Heart left ventricle (tissue), 13 donors: ENCODE data around the gene STAC.

Experiments
- POLR2A ChIP-seq, 2 donors: fragments of 450-650 bp; IDR thresholded peaks; one replicate each; pipeline ENCODE4 v1.6.1; 2017; ENCODE audit warnings: antibody characterized with exemption in 2 of 2, mild to moderate bottlenecking in 2 of 2, moderate library complexity in 2 of 2
- TF ChIP-seq, protein P1 (sequence below), 12 donors: fragments of 200-600 bp; sonication (generic) in 4 of 12; IDR thresholded peaks; one replicate each; pipeline versions ENCODE4 v1.5.0 to v1.8.0; 2018 to 2022; ENCODE audit warnings: antibody characterized with exemption in 12 of 12, mild to moderate bottlenecking in 5 of 12
- donor health status: ischemic (EF 13 %, LVEDD 7.1; RV severe dilation, severe dysfunction).
- donor health status: DM: no; HTN: yes; CAD: no.
- donor health status: DM: no; HTN: no; CAD: no.
- donor health status: ischemic (EF 25% LVEDD 6.9; RV normal size, moderate dysfunction).
- donor health status: ischemic (EF 25% LVEDD 5.7; RV mildly dilated, moderate dysfunction).
- donor health status: ischemic (EF 35%, LVEDD 5.7; RV mildly dilated, moderate dysfunction).
- donor health status: nonischemic (EF 11% LVEDD 7.7; RV severe dilation, severe dysfunction).
- donor health status: DM: yes; HTN: yes; CAD: no.
- donor health status: PGD.
- donor health status: ischemic (EF 29% LVEDD 5.4; RV normal size, mild dysfunction).
- donor health status: nonischemic (EF 23%, LVEDD 6.1; RV moderate dilation, normal function).

DNA sequence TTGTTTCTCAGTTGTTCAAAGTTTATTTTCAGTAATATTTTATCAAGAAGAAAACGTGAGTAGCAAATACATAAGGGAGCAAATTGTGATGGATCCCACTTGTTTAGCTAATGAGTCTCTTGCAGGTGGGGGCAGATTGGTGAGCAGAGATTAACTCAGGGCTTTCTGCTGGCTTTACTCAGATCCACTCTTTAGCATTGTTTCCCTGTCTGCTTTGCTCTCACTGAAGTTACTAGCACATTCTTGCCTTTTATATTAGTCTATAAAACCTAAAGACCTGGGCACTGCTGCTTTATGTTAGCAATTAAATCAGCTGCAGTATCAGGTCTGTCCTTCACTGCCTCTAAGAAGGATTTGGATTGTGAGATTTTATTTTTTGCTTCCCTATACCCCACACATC is 71.5 kb downstream of the STAC start:
- TF ChIP-seq, protein P1, sequence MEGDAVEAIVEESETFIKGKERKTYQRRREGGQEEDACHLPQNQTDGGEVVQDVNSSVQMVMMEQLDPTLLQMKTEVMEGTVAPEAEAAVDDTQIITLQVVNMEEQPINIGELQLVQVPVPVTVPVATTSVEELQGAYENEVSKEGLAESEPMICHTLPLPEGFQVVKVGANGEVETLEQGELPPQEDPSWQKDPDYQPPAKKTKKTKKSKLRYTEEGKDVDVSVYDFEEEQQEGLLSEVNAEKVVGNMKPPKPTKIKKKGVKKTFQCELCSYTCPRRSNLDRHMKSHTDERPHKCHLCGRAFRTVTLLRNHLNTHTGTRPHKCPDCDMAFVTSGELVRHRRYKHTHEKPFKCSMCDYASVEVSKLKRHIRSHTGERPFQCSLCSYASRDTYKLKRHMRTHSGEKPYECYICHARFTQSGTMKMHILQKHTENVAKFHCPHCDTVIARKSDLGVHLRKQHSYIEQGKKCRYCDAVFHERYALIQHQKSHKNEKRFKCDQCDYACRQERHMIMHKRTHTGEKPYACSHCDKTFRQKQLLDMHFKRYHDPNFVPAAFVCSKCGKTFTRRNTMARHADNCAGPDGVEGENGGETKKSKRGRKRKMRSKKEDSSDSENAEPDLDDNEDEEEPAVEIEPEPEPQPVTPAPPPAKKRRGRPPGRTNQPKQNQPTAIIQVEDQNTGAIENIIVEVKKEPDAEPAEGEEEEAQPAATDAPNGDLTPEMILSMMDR (IDR thresholded peaks at IDR 0.05) = no peak
- no peak for TF ChIP-seq POLR2A (IDR thresholded peaks at IDR 0.05)
